GM23248 (cell line): ENCODE measurements around the gene ASB4.

Experiments
- EZH2 ChIP-seq: fragments of 200-600 bp; sonication (generic); IDR thresholded peaks from 2 replicates; pipeline ENCODE4 v1.6.1; 2018; ENCODE audit warnings: antibody characterized with exemption, mild to moderate bottlenecking; ENCODE audit not compliant: insufficient read depth, poor library complexity, severe bottlenecking
- EZH2phosphoT487 ChIP-seq: fragments of 200-600 bp; sonication (generic); IDR thresholded peaks from 2 replicates; pipeline ENCODE4 v1.6.1; 2018; ENCODE audit warnings: antibody characterized with exemption, moderate library complexity, mild to moderate bottlenecking, low read depth; ENCODE audit not compliant: insufficient read depth

GRCh38 chr7:95490231-95490762 is 4.6 kb downstream of the ASB4 start:
- no peak for TF ChIP-seq EZH2phosphoT487
- TF ChIP-seq EZH2, result no peak
